ENCODE results near the gene MYO9B.
A peak's percentile ranks its signal among the peaks of the same experiment; 100 is the strongest.
"Not testable (repeated sequence)": the region's sequence is repeated elsewhere in the genome, so short reads cannot be mapped to it uniquely, and the experiment has no call there.

The MYO9B gene

DNA sequence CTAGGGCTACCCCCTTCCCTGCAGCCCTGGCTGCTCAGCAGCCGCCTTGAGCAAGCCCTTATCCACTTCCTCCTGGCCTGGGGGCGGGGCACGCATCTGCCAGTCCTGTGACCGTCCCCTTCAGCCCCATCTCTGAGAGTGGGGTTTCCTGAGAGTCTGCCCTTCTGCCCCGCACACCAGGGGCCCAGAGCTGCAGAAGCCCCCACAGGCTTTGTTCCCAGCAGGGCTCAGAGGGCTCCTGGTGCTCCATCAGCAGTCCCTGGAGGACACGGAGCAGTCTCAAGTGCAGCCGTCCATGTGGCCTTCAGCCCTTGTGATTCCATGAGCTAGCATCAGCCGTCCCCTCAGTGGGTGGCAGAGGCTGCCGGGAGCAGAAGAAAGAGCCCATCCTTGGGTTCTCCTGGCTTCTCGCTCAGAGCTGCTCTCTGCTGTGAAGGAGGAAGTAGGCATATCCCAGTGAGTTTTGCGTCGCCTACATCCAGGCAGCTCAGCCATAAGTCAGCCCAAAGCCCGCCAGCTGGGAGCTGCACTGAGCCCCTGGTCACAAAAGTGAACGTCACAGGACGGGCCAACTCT is 16.3 kb downstream of the MYO9B start:
- no peak for DNase-seq (ENCODE audit: low read depth in 2 of 2)

DNA sequence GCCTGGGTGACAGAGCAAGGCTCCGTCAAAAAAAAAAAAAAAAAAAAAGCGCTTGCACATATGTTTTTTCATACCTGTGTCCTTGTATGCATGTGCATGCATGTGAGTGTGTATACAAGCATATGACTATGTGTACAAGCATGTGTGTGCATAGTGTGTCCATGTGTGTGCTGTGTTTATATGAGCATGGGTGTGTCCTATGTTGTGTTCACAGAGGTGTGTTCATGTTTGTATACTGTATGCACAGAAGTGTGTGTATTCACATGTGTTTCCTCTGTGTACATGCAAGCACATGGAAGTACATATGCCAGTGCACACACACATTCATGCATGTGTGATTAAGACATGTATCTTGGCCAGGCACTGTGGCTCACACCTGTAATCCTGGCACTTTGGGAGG is 17.1 kb downstream of the MYO9B start:
- DNase-seq (ENCODE audit: low read depth in 2 of 2), result no peak

DNA sequence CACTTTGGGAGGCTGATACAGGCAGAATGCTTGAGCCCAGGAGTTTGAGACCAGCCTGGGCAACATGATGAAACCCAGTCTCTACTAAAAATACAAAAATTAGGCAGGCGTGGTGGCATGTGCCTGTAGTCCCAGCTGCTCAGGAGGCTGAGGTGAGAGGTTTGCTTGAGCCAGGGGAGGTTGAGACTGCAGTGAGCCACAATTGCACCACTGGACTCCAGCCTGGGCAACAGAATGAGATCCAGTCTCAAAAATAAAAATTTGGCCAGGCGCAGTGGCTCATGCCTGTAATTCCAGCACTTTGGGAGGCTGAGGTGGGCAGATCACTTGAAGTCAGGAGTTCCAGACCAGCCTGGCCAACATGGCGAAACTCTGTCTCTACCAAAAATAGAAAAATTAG is 19.1 kb downstream of the MYO9B start:
- DNase-seq (ENCODE audit: low read depth in 2 of 2), result not testable (repeated sequence)

DNA sequence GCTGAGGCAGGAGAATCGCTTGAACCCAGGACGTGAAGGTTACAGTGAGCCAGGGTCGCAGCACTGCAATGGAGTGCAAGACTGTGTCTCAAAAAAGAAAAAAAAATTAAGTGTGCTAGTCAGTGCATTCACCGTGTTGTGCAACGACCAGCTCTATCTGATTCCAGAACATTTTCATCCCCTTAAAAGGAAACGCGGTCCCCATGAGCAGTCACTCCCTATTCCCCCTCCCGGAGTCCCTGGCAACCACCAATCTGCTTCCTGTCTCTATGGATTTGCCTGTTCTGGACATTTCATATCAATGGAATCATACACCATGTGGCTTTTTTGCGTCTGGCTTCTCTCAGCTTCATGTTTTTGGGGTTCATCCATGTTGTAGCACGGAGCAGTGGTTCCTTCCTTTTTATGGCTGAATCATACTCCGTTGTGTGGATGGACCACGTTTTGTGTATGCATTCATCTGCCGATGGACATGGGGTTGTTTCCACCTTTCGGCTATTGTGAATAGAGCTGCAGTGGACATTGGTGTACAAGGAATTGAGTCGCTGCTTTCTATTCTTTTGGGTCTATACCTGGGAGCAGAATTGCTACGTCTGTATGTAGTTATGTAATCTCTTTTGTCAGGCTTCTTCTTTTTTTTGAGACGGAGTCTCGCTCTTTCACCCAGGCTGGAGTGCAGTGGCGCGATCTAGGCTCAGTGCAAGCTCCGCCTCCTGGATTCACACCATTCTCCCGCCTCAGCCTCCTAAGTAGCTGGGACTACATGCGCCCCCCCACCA is 19.8 kb downstream of the MYO9B start:
- DNase-seq (ENCODE audit: low read depth in 2 of 2), result no peak

DNA sequence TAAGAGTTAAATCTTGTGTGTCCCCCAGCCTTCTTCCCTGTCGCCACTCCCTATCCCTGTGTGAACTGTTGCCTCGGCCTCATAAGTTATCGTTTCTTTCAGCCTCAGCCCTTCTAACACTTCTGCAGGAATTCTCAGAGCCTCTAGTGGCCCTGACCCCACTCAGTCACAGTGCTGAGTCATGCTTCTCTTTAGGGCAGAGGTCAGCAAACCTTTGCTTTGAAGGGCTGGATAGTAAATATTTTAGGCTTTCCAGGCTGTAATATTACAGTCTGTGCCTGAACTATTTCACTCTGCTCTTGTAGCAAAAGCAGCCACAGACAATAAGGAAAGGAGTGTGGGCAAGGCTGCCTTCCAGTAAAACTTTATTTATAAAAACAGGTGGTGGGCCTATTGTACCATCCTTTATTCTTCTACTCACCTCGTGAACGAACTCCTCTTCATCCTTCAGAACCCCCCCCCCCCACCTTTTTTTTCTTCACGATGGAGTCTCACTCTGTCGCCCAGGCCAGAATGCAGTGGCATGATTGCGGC is 22.1 kb downstream of the MYO9B start:
- no peak for DNase-seq (ENCODE audit: low read depth in 2 of 2)

DNA sequence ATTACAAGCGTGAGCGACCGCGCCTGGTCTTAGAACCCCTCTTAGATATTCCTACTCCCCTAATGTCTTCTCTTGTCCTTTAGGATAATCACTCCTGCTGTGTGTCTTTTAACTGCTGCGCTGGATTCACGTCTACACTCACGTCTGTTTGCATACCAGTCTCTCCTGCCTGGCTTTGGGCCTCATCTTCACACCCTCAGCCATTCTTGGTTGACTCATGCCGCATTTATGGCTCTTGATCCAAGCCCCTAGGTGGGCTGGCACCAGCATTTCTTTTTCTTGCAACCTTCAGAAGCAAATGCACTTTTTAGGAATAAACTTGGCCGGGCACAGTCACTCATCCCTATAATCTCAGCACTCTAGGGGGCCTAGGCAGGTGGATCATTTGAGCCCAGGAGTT is 22.7 kb downstream of the MYO9B start:
- no peak for DNase-seq (ENCODE audit: low read depth in 2 of 2)

DNA sequence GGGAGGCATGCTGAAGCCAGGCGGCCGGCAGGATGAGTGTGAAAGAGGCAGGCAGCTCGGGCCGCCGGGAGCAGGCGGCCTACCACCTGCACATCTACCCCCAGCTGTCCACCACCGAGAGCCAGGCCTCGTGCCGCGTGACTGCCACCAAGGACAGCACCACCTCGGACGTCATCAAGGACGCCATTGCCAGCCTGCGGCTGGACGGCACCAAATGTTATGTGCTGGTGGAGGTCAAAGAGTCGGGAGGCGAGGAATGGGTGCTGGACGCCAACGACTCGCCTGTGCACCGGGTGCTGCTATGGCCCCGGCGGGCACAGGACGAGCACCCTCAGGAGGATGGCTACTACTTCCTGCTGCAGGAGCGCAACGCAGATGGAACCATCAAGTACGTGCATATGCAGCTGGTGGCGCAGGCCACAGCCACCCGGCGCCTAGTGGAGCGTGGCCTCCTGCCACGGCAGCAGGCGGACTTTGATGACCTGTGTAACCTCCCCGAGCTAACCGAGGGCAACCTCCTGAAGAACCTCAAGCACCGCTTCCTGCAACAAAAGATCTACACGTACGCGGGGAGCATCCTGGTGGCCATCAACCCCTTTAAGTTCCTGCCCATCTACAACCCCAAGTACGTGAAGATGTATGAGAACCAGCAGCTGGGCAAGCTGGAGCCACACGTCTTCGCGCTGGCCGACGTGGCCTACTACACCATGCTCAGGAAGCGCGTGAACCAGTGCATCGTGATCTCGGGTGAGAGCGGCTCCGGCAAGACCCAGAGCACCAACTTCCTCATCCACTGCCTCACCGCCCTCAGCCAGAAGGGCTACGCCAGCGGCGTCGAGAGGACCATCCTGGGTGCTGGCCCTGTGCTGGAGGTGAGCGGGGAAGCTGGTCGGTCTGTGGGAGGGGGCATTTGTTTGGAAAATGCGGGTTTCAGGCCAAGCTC is 26.4 kb downstream of the MYO9B start:
- no peak for DNase-seq (ENCODE audit: low read depth in 2 of 2)

DNA sequence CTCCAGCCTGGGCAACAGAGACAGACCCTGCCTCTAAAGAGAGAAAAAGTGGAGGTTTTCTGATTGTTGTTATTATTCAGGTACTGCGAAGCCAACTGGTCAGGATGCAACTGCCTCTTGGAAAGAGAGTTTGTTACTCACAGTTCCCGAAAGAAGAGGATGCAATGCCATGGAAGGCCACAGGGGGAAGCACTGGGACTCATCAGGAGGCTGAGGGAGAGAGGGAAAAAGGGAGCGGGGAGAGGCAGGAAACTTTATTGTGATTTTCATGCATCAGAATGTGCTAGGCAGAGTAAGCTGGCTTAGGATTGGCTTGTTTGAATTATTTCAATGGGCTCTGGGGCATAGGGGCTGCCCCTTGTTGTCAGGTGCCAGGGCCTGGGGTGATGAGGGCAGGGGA is 27.6 kb downstream of the MYO9B start:
- DNase-seq (ENCODE audit: low read depth in 2 of 2), result no peak

DNA sequence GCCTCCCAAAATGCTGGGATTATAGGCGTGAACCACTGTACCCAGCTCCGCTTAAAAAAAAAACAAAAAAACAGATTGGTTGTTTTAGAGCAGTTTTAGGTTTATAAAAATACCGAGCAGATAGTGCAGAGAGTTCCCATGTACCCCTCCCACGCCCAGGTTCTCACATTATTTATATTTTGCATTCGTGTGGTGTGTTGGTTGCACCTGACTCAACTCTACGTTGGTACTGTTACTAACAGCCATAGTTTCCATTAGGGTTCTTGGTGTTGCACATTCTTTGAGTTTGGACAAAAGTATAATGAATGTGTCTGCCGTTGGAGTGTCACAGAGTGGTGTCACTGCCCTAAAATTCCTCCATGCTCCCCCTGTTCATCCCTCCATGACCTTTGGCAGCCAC is 29.1 kb downstream of the MYO9B start:
- DNase-seq (ENCODE audit: low read depth in 2 of 2), result no peak

DNA sequence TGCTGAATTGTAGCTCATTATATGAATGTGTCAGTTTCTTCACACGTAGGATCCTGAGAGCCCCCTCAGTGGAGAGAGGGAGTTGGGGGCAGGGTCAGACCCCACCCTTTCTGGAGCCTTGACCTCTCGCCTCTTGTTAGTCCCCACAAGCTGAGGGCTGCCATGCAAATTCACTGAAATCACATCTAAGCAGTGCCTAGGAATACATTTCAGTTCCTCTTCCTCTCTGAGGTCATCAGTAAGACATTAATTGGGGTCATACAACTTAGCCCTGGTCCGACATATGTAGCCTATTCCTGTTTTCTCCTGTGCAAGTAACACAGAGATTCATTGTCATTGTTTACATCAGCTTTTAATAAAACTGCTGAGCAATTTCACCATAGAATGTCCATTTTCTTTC is 30.0 kb downstream of the MYO9B start:
- no peak for DNase-seq (ENCODE audit: low read depth in 2 of 2)

DNA sequence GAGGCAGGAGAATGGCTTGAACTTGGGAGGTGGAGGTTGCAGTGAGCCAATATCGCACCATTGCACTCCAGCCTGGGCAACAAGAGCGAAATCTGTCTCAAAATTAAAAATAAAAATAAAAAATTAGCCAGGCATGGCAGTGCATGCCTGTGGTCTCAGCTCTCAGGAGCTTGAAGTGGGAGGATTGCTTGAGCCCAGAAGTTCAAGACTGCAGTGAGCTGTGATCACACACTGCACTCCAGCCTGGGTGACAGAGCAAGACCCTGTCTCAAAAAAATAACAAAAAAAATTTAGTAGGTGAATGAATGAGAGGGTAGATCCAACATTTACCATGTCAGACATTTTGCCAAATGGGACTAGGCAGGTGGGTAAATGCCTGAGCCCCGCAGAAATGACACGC is 31.4 kb downstream of the MYO9B start:
- DNase-seq (ENCODE audit: low read depth in 2 of 2), result not testable (repeated sequence)

DNA sequence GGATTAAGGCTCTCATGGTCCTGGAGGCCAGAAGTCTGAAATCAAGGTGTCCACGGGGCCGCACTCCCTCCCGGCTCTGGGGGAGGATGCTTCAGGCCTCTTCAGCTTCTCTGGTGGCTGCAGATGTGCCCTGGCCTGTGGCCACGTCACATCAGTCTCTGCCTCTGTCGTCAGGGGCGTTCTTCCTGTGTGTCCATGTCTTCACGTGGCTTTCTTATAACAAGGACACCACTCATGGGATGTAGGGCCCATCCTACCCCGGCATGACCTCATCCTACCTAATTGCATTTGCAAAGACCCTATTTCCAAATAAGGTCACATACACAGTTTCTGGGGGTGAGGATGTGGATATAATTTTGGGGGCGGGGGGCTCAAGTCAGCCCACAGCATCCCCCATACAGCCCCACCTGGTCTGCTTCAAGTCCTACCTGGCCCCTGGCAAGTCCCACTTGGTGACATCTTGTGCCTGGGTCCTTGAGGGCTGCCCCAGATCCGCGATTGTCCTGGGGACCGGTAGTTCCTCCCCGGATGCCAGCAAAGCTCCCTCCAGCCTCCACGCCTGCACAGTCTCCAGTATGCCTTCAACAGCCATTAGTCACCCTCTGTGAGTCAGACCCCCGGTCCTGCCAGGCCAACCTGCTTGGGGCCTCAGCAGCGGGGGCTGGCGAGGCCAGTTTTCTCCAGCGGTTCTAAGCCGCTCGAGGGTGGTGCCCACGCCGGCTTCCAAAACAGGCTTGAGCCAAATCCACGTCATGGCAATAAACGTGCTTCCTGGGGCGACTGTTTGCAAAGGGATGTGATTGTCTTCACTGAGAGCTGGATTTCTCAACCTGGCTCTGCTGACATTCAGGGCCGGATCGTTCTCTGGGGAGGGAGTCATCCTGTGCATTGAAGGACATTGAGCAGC is 32.2 kb downstream of the MYO9B start:
- peak; percentile 83 to 87 for DNase-seq (ENCODE audit: low read depth in 2 of 2)

DNA sequence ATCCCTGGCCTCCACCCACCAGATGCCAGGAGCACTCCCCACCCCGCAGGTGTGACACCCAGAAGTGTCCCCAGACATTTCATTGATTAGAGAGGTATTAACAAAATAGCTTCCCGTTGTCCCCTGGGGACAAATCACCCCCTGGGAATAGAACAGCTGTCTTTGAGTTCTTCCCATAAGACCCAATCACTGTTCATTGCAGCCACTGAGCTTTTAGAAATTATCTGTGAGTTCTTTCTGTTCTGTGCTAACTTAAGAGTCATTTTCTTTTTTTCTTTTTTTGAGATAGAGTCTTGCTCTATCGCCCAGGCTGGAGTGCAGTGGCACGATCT is 32.8 kb downstream of the MYO9B start:
- DNase-seq (ENCODE audit: low read depth in 2 of 2), result no peak

DNA sequence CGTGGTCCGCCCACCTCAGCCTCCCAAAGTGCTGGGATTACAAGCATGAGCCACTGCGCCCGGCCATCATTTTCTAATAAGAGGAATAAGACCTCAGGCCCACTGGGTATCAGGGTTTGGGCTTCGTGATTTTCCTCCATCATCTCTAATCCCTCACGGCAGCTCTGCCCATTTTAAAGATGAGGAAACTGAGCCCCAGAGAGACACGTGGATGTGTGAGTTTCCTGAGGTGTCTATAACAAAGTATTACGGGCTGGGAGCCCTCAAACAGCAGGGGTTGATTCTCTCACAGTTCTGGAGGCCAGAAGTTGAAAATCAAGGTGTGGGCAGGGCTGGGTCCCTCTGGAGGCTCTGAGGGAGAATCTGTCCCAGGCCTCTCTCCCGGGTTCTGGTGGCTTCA is 33.7 kb downstream of the MYO9B start:
- no peak for DNase-seq (ENCODE audit: low read depth in 2 of 2)

DNA sequence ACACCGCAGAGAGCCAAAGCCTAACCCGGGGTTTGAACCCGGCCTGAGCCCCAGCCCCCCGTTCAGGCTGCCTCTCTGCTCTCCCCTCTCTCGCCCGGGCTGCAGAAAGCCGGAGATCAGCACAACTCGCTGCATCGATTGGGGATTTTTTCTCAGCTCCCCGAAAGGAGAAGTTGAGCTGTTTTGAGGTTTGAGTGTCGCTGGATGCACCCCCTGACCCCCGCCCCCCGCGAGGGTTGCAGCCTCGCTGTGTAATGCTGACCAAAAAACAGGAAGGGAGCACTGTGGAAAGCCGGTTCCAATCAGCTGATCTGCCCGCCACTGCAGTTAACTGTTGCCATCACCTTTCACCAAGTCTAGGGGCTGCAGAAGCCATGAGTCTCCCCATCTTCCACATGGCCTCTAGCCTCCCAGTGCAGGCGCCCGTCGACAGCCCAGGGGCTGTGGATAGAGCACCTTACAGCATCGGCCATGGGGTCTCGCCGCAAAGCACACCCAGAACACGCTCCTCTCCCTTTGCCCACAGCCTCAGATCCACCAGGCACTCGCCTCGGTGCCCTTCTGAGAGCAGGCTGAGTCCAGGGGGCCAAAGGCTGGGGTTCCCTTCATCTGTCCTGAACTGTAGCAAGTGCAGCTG is 34.5 kb downstream of the MYO9B start:
- no peak for DNase-seq (ENCODE audit: low read depth in 2 of 2)

DNA sequence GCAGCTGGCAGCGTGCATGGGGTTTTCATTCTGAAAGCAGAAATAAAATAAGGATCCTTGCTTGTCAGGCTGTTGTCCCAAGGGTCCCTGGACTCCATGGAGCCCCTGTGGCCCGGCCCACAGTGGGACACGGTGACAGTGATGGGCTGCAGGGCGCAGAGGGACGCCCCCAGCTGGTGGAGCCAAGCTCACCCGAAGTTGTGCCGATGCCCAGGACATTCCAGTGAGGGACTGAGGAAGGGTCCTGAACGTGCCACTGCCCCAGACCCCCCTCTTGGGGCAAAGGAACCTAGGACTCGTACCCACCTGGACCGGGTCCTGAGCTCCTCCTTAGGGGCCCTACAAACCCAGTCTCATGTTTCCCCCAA is 35.0 kb downstream of the MYO9B start:
- DNase-seq (ENCODE audit: low read depth in 2 of 2), result no peak

DNA sequence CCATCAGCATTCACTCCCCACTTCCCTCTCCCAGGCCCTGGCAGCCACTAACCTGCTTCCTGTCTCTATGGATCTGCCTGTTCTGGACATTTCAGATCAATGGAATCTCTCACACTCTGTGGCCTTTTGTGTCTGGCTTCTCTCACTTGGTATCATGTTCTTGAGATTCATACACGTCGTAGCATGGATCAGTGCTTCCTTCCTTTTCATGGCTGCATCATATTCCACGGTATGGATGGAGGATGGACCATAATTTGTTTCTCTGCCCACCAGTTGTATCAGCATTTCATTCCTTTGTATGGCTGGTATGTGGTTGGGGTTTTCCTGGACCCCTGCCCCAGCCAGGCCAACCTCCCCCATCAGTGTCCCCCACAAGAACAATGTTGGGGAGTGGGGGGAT is 36.2 kb downstream of the MYO9B start:
- DNase-seq (ENCODE audit: low read depth in 2 of 2), result no peak

DNA sequence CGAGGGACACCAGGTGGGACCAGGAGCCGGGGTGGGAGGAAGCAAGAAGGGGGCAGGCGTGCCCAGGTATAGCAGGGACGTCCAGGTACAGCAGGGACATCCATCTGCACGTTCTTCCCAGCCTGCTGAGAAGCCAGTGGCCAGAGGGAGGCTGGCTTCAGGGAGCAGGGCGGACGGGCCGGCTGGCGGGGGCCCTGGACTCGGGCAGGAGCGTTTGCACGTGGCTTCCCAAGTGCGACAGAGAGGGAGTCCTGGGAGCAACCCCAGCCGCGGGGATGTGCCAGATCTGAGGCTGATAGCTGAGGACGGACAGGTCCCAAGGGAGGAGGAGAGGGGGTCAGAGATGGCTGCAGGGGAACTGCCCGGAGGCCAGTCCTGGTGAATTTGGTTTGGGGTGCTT is 36.7 kb downstream of the MYO9B start:
- DNase-seq (ENCODE audit: low read depth in 2 of 2), result no peak

DNA sequence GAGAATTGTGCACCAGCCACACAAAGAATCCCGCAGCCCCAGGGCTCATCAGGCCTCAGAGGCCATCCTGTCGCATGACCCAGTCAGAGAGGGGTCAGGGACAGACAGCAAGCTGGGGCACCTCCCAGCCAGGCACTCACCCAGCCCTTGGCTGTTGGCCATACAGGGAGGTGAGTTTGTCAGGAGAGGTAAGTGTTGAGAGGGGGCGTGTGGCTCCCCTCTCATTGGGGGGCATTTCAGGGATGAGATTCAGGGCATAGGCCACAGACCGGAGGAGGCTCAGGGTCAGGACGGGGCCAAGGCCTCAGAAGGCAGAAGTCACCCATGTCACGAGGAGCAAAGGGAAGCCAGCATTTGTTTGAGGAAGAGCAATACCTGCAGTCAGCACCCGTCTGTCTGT is 37.1 kb downstream of the MYO9B start:
- no peak for DNase-seq (ENCODE audit: low read depth in 2 of 2)

DNA sequence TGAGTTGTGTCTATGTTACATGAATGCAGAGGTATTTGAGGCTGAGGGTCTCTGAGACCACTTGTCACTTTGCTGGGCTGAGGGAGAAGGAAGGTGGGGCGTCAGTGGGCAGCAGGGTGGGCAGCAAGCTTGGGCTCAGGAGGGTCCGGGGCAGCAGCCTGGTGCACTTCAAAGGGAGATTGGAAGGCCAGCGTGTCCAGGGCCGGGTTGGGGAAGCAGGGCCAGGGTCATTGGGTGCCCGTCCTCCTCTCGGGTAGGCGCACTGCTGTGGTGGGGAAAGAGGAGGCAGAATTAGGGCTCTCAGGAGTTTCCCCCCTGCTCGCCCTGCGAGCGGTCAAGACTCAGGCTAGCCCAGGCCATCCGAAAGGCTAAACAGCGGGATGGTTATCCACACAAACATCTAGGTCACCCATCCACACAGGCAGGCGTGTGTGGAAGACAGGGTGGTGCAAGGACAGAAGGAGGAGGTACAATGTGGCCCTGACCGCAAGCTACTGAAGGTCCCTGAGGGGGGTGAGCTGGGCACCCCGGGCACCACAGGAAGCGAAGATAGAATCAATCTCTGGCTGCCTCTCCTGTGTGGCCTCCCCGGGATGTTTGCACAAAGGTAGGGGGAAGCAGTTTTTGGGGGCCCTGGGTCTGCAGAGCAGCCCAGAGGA is 37.7 kb downstream of the MYO9B start:
- DNase-seq (ENCODE audit: low read depth in 2 of 2), result no peak

DNA sequence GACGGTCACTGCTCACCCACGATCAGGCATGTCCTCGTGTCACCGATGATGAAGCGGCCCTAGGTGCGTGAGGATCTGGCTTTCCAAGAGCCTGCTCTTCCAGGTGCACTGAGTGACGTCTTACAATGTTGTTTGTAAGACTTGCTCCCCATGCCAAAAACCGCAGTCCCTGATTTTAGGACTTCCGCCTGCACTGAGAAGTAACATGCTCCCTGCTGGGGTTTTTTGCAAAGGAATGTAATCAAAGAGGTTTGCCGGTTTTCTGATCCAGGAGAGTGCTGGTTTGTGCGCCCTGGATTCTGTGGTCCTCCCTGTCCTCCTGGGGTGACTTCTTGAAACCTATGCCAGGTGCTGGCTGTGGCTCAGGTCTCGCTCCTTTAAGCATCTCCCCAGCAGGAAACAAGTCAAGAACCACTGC is 38.8 kb downstream of the MYO9B start:
- DNase-seq (ENCODE audit: low read depth in 2 of 2), result no peak
